GM19467 (cell line): Measurements from ENCODE around the gene NTM.
"Not testable (repeated sequence)": the region's sequence is repeated elsewhere in the genome, so short reads cannot be mapped to it uniquely, and the experiment has no call there.

Experiments used
- ATAC-seq: cut with Tn5 transposase; IDR thresholded peaks from one replicate; pipeline ENCODE4 v1.9.1; 2021; ENCODE audit warnings: mild to moderate bottlenecking, moderate library complexity; ENCODE audit not compliant: unreplicated experiment

The NTM gene

GRCh38 chr11:132312161-132312560, 941.7 kb downstream of the NTM start:
- ATAC-seq, result no peak

DNA sequence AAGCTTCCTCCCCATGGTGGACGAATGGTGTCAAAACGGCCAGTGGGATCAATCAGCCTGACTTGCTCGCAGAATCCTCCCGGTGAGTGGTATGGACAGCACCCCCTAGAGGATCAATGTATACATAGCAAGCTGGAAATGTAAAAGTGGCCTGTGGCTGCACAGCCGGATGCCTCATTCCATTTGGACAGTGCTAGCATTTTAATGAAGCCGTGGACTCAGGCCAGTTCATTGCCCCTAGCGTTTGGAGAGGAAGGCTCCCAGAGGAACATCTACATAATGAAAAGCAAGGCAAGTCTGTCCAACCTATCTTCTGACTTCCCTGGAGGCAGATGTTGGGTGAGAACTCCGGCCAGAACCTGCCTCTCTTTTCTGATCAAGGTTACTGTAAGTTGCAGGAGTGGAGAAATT, 942.3 kb downstream of the NTM start:
- ATAC-seq, result no peak

GRCh38 chr11:132314911-132315455, 944.6 kb downstream of the NTM start:
- no peak for ATAC-seq

DNA sequence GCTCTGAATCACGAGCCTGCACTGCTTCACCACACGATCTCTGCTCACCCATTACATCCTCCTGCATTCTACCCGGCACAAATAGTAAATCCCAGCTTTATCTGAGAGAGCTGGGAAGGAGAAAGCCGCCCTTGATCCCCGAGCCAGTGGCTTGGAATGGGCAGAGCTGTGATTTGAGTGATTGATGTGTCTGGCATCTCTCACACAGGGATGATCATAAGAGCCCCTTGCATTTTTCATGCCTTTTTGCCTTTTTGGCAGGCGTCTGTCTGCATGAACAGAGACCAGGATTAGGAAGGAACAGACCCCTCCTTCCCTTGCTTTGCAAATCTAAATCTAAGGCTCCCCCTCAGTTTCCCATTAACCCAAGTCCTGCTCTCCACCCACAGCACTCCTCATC, 945.3 kb downstream of the NTM start:
- ATAC-seq, result no peak

- ATAC-seq, result no peak
Measured at GRCh38 chr11:132318421-132319157, 948.2 kb downstream of the NTM start.

DNA sequence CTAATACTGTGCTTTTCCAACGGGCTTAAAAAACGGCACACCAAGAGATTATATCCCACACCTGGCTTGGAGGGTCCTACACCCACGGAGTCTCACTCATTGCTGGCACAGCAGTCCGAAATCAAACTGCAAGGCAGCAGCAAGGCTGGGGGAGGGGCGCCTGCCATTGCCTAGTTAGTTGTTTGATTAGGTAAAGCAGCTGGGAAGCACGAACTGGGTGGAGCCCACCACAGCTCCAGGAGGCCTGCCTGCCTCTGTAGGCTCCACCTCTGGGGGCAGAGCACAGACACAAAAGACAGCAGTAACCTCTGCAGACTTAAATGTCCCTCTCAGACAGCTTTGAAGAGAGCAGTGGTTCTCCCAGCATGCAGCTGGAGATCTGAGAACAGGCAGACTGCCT, 949.0 kb downstream of the NTM start:
- ATAC-seq, result not testable (repeated sequence)

- no peak for ATAC-seq
Measured at GRCh38 chr11:132330515-132330914, 960.1 kb downstream of the NTM start.

GRCh38 chr11:132332521-132332920, 962.1 kb downstream of the NTM start:
- ATAC-seq, result no peak

GRCh38 chr11:132334769-132335280, 964.4 kb downstream of the NTM start:
- ATAC-seq, result no peak

GRCh38 chr11:132335311-132335710, 964.9 kb downstream of the NTM start:
- ATAC-seq, result no peak

- no peak for ATAC-seq
Measured at GRCh38 chr11:132336781-132337535, 966.5 kb downstream of the NTM start.

DNA sequence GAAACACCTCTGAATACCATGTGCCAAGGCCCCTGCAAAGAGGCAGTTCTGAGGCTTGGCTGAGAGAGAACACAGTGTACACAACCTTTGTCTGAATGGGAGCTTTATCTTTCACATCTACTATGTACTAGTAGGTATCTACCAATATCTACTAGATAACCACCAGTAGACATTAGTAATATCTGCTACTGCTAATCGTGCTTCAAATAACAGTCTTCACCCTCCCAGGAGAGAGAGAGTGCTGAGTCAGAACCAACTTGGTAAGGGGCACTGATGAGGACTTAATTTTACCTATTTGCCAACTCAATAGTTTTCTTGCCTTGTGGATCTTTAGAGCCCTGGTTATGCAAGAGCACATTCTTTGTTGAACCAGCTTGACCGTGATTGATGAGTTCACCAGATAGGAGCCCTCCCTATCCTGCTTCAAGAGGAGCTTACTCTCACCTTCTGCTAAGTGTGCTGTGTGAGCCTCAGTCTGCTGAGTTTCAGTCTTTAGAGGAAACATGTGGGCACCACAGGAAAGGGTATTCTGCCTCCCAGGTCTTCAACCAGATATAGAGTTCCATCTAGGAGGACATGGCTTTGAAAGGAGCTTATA, 967.5 kb downstream of the NTM start:
- ATAC-seq, result no peak

GRCh38 chr11:132342408-132342807, 972.0 kb downstream of the NTM start:
- ATAC-seq, result no peak

GRCh38 chr11:132343445-132344175, 973.2 kb downstream of the NTM start:
- ATAC-seq, result no peak

DNA sequence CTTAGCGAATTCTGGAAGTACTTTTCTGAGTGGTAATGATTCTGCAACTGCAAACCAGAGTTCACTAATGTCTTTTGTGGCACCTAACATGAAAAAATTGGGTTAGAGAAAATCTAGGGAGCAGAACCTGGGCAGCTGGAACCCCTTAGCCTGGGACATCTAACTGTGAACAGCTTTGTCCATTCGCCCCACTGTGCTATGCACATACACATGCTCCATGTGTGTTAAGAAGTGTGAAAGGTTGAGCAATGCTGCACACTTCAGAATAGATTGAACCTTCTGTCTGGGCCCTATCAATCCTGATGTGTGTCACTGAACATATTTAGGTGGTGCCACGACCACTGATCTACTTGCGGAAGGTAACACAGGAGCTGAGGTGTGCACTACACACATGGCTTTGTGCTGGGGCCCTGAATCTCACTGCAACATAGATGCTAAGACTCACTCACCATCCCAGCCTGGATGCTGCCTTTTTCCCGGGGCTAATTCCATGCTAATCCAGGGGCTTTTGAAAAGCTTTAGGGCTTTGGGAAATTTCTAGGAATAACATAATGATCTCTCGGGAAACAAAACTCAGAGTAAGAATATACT, 976.2 kb downstream of the NTM start:
- ATAC-seq, result no peak

GRCh38 chr11:132347156-132348090, 977.0 kb downstream of the NTM start:
- ATAC-seq, result no peak

DNA sequence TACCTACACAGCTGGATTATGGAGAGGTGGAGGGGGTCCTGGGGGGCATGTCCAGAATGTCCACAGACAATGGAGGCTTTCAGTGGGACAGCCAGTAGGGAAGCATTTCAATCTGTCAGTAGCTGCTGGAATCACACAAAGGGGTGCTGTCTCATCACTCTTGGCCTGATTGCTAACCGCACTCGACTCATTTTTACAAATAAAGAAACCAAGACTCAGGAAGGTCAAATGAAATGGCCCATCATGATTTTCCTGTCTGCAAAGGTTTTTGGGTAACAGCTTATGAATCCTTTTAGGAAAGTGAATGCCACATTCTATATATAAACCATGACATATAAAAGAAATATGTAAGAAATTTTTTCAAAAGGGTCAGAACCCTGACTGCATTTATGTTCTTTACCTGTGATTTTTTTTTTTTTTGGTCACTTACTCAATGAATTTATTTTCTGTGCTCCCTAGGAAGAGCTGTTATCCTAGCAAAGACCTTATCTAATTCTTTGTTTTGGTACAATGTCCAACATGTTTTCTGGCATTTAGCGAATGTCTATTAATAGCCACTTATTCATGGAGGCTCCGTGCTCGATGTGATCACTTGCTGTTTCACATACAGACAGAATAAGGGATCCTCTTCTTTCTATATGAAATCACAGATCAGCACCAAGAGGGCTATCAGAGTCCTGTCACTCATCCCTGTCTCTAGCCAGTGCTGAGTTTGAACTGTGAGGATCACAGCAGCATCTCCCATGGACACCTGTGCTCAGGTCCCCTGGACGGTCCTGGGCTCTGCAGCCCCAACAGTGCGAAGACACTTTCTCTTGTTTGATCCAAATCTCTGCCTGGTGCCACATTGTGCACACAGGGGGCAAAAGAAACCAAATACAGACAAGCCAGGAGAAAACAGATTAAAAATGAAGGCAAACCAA, 979.7 kb downstream of the NTM start:
- no peak for ATAC-seq

- ATAC-seq, result no peak
Measured at GRCh38 chr11:132351050-132351449, 980.6 kb downstream of the NTM start.
